Lower leg skin (tissue), 4 donors: ENCODE measurements around the gene KCTD5. TPM values are rescaled to one million over a fixed set of nuclear protein-coding genes. Genes with fewer than 3 reads are reported as not detected.

Experiments
- DNase-seq, 2 donors: peaks; one replicate each; pipeline ENCODE4 v3.0.0-alpha.2; 2019; ENCODE audit warnings: low spot score in 2 of 2
- H3K4me3 ChIP-seq: fragments of 200-600 bp; sonication (generic); 2 replicates; pipeline ENCODE4 v1.5.1; 2017; ENCODE audit warnings: mild to moderate bottlenecking, low read depth; ENCODE audit not compliant: poor library complexity, severe bottlenecking
- CTCF ChIP-seq, 3 donors: fragments of 450-650 bp; IDR thresholded peaks; one replicate each; pipeline ENCODE4 v1.5.1; 2016; ENCODE audit warnings: antibody characterized with exemption in 3 of 3, mild to moderate bottlenecking in 3 of 3, moderate library complexity in 2 of 3
- POLR2A ChIP-seq, 2 donors: fragments of 450-650 bp; IDR thresholded peaks; one replicate each; pipeline ENCODE4 v1.6.1; 2016 to 2017; ENCODE audit warnings: antibody characterized with exemption in 2 of 2, mild to moderate bottlenecking in 1 of 2, moderate library complexity in 1 of 2
- WGBS, 2 donors: methylation state at CpG; one replicate each; pipeline ENCODE4 v1.1.5; 2018; 5-methylcytosine and 5-hydroxymethylcytosine counted together
- intact Hi-C: fragments of 100-400 bp; cut with DNase I; formaldehyde crosslinking; loops from one replicate; pipeline ENCODE4 v1.15.0; 2023; ENCODE audit warnings: low total_unique reads
- total RNA-seq, 4 donors: library from RNA; depleted of rRNA; stranded (reverse); fragments of >200 nt; gene quantifications; one replicate each; pipeline ENCODE4 v1.1.0, GENCODE V29; 2016

Gene KCTD5
- total RNA-seq, 4 donors from 2014 or later, result 34.9 to 61.9 (median 51.1) TPM

GRCh38 chr16:2749936-2750335 is 67.6 kb downstream of the KCTD5 start:
- DNase-seq, result no peak
- intact Hi-C loops, result no loop called here
- H3K4me3 ChIP-seq, result no peak overlapping the region
- WGBS, 2 donors, result 95 to 97% methylated on average over 6 of the region's 6 CpGs
- TF ChIP-seq POLR2A (IDR thresholded peaks at IDR 0.05) (no peak), CTCF (IDR thresholded peaks at IDR 0.05) (no peak)

DNA sequence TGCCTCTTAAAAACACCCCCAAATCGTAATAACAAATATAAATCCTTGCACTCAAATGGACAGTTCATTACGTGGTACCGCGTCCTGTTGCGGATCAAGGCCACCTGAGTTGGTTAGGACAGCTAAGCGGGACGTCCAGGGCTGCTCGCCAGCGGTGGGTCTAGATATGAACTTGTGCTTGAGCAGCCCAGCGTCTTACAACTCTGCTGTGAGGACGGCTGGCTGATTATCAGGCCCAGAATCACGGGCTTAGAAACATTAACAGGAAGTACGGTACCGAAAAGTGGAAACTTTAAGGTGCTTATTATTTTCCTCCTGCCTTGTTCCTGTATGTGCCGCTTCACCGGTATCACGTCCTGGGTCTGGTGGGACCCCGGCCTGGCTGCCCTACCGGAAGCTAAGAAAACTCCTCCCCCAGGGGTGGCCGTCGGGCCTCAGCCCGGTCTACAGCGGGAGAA is 69.3 kb downstream of the KCTD5 start:
- no peak for TF ChIP-seq POLR2A (IDR thresholded peaks at IDR 0.05)
- TF ChIP-seq CTCF (IDR thresholded peaks at IDR 0.05), result no peak
- 58 to 59% methylated on average over 23 of the region's 23 CpGs for WGBS, 2 donors
- H3K4me3 ChIP-seq, result peak overlapping the region; percentile 77
- no peak for DNase-seq
- intact Hi-C loops, result no loop called here

- peak within 1 kb of the TSS; percentile 77 for H3K4me3 ChIP-seq
- 1 to 2% methylated on average over 40 to 57 of the region's 99 CpGs for WGBS, 2 donors
- intact Hi-C loops, result no loop called here
- TF ChIP-seq POLR2A (IDR thresholded peaks at IDR 0.05) (peak in 1 of 2 donors; percentile 99), CTCF (IDR thresholded peaks at IDR 0.05) (no peak)
- peak; percentile 95 to 99 for DNase-seq
These were observed 69.9 kb downstream of the KCTD5 start, which contains the start of gene SRRM2 for GRCh38 chr16:2752035-2752849. Gene SRRM2 (plus strand): TSS chr16:2752638. CDS start chr16:2756365, 3,727 bp downstream.

- TF ChIP-seq CTCF (IDR thresholded peaks at IDR 0.05), result no peak
- no peak for TF ChIP-seq POLR2A (IDR thresholded peaks at IDR 0.05)
- H3K4me3 ChIP-seq, result peak overlapping the region; percentile 77
- DNase-seq, result peak; percentile 66 to 96
- 0% methylated on average over 20 to 43 of the region's 82 CpGs for WGBS, 2 donors
- intact Hi-C loops, result no loop called here
These were observed 70.8 kb downstream of the KCTD5 start for GRCh38 chr16:2752850-2753732.

GRCh38 chr16:2753733-2754020 is 71.4 kb downstream of the KCTD5 start:
- no peak for DNase-seq
- WGBS, 2 donors, result 1% methylated on average over 7 of the region's 7 CpGs
- peak overlapping the region; percentile 77 for H3K4me3 ChIP-seq
- TF ChIP-seq CTCF (IDR thresholded peaks at IDR 0.05), result no peak
- no peak for TF ChIP-seq POLR2A (IDR thresholded peaks at IDR 0.05)
- intact Hi-C loops, result no loop called here
